Sigmoid colon (tissue), 7 donors: Measurements from ENCODE around the gene MLKL. TPM values are rescaled to one million over a fixed set of nuclear protein-coding genes. Genes with fewer than 3 reads are reported as not detected.

Source experiments
- DNase-seq: peaks from one replicate; pipeline ENCODE4 v3.0.0-alpha.2; 2019
- H3K27ac ChIP-seq, 4 donors: fragments of 200-600 bp; sonication (generic); one replicate each; pipeline ENCODE4 v1.5.1; 2016 to 2019; ENCODE audit warnings: mild to moderate bottlenecking in 1 of 4
- H3K27me3 ChIP-seq, 3 donors: fragments of 200-600 bp; sonication (generic); one replicate each; pipeline ENCODE4 v1.5.1; 2019; ENCODE audit warnings: mild to moderate bottlenecking in 1 of 3
- H3K36me3 ChIP-seq, 4 donors: fragments of 200-600 bp; sonication (generic); one replicate each; pipeline ENCODE4 v1.5.1; 2016 to 2019
- H3K4me1 ChIP-seq, 4 donors: fragments of 200-600 bp; sonication (generic); one replicate each; pipeline ENCODE4 v1.5.1; 2017 to 2019
- H3K4me3 ChIP-seq, 4 donors: fragments of 200-600 bp; sonication (generic); one replicate each; pipeline ENCODE4 v1.5.1; 2017 to 2019; ENCODE audit warnings: mild to moderate bottlenecking in 2 of 4, moderate library complexity in 1 of 4
- H3K9me3 ChIP-seq, 4 donors: fragments of 200-600 bp in 3 of 4; sonication (generic) in 3 of 4; one replicate each; pipeline versions ENCODE4 v1.5.1 to v1.6.1; 2013 to 2019
- EP300 ChIP-seq, 4 donors: sonication (generic); formaldehyde crosslinking; IDR thresholded peaks; one replicate each; pipeline ENCODE4 v1.6.1; 2017; ENCODE audit warnings: antibody characterized with exemption in 4 of 4
- POLR2A ChIP-seq, 2 donors: fragments of 450-650 bp; IDR thresholded peaks; one replicate each; pipeline ENCODE4 v1.6.1; 2016; ENCODE audit warnings: antibody characterized with exemption in 2 of 2, mild to moderate bottlenecking in 2 of 2, moderate library complexity in 2 of 2
- POLR2AphosphoS5 ChIP-seq, 4 donors: sonication (generic); formaldehyde crosslinking; IDR thresholded peaks; one replicate each; pipeline ENCODE4 v1.6.1; 2017; ENCODE audit warnings: antibody characterized with exemption in 4 of 4
- WGBS, 2 donors: extraction: QIAGEN DNeasy Blood & Tissue Kit; methylation state at CpG; one replicate each; pipeline ENCODE4 v1.1.7; 2013; 5-methylcytosine and 5-hydroxymethylcytosine counted together
- intact Hi-C: fragments of 100-400 bp; cut with DNase I; formaldehyde crosslinking; loops from one replicate; pipeline ENCODE4 v1.15.1; 2023
- polyA plus RNA-seq, 3 donors: library from polyadenylated mRNA; stranded (reverse); fragments of 200-250 nt; gene quantifications; one replicate each; pipeline ENCODE4 v1.2.3, GENCODE V29; 2013
- total RNA-seq, 4 donors: library from RNA; depleted of rRNA; stranded (reverse); fragments of >200 nt; gene quantifications; one replicate each; pipeline ENCODE4 v1.1.0, GENCODE V29; 2016
- TF ChIP-seq, protein P1 (sequence below), 4 experiments: fragments of 450-650 bp in 3 of 4; fragments of 200-600 bp in 1 of 4; IDR thresholded peaks; one replicate each; pipeline ENCODE4 v1.5.1; 2016 to 2019; ENCODE audit warnings: antibody characterized with exemption in 4 of 4, mild to moderate bottlenecking in 3 of 4, moderate library complexity in 2 of 4
- donor health status: healthy with polysubstance abuse.
- donor health status: Bipolar disorder and iron deficiency.
- donor health status: healthy.

Gene MLKL
- total and polyA plus RNA-seq, 7 donors: 5.0 to 26.5 (median 8.4) TPM

DNA sequence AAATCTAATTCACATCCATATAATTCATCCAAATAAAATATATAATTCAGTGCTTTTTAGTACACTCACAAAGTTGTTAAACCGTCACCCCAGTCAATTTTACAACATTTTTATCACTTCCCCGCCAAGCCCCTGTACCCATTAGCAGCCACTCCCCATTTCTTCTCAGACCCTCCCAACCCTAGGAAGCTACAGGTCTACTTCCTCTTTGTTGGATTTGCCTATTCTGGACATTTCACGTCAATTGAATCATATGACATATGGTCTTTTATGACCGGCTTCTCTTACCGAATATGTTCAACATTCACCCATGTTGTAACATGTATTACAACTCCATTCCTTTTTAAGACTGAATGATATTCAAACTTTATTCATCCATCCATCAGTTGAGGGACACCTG lies 19.9 kb upstream of the MLKL start:
- H3K9me3 ChIP-seq: no peaks in the 10 kb centered on the region
- TF ChIP-seq, protein P1, sequence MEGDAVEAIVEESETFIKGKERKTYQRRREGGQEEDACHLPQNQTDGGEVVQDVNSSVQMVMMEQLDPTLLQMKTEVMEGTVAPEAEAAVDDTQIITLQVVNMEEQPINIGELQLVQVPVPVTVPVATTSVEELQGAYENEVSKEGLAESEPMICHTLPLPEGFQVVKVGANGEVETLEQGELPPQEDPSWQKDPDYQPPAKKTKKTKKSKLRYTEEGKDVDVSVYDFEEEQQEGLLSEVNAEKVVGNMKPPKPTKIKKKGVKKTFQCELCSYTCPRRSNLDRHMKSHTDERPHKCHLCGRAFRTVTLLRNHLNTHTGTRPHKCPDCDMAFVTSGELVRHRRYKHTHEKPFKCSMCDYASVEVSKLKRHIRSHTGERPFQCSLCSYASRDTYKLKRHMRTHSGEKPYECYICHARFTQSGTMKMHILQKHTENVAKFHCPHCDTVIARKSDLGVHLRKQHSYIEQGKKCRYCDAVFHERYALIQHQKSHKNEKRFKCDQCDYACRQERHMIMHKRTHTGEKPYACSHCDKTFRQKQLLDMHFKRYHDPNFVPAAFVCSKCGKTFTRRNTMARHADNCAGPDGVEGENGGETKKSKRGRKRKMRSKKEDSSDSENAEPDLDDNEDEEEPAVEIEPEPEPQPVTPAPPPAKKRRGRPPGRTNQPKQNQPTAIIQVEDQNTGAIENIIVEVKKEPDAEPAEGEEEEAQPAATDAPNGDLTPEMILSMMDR (IDR thresholded peaks at IDR 0.05): no peak
- TF ChIP-seq POLR2A (IDR thresholded peaks at IDR 0.05): no peak
- TF ChIP-seq POLR2AphosphoS5 (IDR thresholded peaks at IDR 0.05): no peak
- no peak for TF ChIP-seq EP300 (IDR thresholded peaks at IDR 0.05)
- 19 to 62% methylated on average over 5 of the region's 5 CpGs for WGBS, 2 donors

DNA sequence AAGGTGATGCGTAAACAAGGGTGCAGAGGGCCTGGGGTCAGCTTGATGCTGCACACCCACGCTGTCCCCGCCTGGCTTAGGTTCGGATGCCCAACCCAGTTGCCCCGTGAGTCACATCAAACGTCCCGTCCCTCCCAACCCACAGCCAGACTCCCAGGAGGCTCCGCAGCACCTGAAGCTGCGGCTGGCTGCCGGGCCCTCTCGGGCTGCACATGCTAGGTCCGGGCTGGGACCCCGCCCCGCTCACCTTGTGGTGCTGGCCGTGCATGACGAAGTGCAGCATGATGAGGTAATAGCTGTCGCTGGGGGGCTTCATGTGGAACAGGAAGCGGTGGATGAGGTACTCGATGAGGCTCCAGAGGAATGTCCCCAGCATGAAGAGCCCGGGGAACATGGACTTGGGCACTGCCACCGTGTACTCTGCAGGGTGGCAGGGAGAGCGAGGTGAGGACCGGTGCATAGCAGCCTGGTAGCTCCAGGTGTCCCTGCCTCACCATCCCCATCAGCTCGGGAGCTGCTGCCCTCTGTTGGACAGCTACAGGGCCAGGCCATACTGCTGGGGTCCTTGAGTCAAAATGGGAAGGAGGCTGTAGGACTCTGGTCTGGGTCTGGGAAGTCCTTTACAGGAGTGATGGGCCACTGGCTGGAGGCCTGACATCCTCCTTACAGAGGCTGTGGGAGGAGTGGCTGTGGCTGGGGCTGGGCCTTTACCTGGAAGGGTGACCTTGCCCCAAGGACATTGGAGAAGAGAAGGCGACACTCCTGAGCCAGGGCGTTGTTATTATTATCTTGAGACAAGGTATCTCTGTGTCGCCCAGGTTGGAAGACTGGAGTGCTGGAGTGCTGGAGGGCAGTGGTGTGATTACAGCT lies 18.3 kb upstream of the MLKL start:
- Histone ChIP-seq H3K27ac (no peak overlapping the region), H3K9me3 (no peaks in the 10 kb centered on the region), H3K4me3 (no peak overlapping the region), H3K4me1 (no peaks in the 10 kb centered on the region), H3K27me3 (no peaks in the 10 kb centered on the region), H3K36me3 (no peaks in the 10 kb centered on the region)
- intact Hi-C loops: no loop called here
- no peak for TF ChIP-seq EP300 (IDR thresholded peaks at IDR 0.05)
- TF ChIP-seq POLR2AphosphoS5 (IDR thresholded peaks at IDR 0.05): no peak
- TF ChIP-seq POLR2A (IDR thresholded peaks at IDR 0.05): no peak
- DNase-seq: no peak
- 94% methylated on average over 27 of the region's 27 CpGs for WGBS, 2 donors

More for the DNA sequence above, 19.9 kb upstream of the MLKL start:
- Histone ChIP-seq H3K4me1 (peaks cover 0 to 12% (median 4%) of the 10 kb centered on the region in 4 donors), H3K27me3 (no peaks in the 10 kb centered on the region), H3K4me3 (no peak overlapping the region), H3K36me3 (no peaks in the 10 kb centered on the region), H3K27ac (no peak overlapping the region)
- intact Hi-C loops: no loop called here
- DNase-seq: no peak

DNA sequence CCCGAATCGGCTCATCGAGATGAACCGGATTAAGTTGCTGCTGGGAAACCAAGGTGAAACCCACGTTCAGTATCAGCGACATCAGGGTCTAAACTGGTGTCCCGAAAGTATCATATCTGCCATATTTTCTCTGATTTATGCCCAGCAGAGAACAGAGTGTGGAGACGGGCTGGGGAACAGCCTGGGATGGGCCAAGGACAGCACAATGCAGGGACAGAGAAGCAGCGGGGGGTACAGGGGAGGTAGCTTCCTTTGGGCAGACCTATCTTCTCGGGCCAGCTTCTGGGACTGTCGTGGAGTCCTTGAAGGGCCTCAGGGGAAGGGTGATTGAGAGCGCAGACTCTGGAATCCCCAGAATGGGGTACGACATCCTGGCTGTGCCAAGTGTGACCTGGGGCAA lies 17.5 kb upstream of the MLKL start:
- H3K27me3 ChIP-seq: no peaks in the 10 kb centered on the region
- H3K4me3 ChIP-seq: no peak overlapping the region
- no peaks in the 10 kb centered on the region for H3K36me3 ChIP-seq
- H3K27ac ChIP-seq: no peak overlapping the region
- H3K9me3 ChIP-seq: no peaks in the 10 kb centered on the region
- TF ChIP-seq POLR2A (IDR thresholded peaks at IDR 0.05) (no peak), EP300 (IDR thresholded peaks at IDR 0.05) (no peak), POLR2AphosphoS5 (IDR thresholded peaks at IDR 0.05) (no peak)
- TF ChIP-seq, protein P1 (IDR thresholded peaks at IDR 0.05): no peak
- WGBS, 2 donors: 93 to 95% methylated on average over 13 of the region's 13 CpGs
- H3K4me1 ChIP-seq: no peaks in the 10 kb centered on the region
- DNase-seq: no peak
- intact Hi-C loops: no loop called here

DNA sequence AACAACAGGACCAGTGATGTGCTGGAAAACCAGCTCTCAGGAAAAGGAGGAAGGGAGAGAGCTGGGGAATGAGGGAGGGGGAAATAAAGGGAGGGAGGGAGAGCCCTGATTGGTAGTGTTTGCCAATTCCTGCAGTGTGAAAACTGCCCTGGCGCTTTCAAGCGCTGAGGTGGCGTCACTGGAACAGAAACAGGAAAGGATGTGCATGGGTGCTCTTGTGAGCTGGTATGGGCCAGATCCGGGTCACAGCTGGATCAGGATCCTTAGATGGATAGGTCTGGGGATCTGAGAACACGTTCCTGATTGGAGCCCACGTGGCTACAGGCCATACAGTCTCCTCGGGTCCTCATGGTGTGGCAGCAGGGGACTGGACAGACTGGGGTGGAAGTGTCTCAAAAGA lies 16.7 kb upstream of the MLKL start:
- TF ChIP-seq, protein P1 (IDR thresholded peaks at IDR 0.05): no peak
- TF ChIP-seq POLR2A (IDR thresholded peaks at IDR 0.05) (no peak), EP300 (IDR thresholded peaks at IDR 0.05) (no peak), POLR2AphosphoS5 (IDR thresholded peaks at IDR 0.05) (no peak)
- intact Hi-C loops: no loop called here
- Histone ChIP-seq H3K36me3 (no peaks in the 10 kb centered on the region), H3K27me3 (no peaks in the 10 kb centered on the region), H3K27ac (no peak overlapping the region), H3K4me1 (no peaks in the 10 kb centered on the region), H3K4me3 (no peak overlapping the region), H3K9me3 (no peaks in the 10 kb centered on the region)
- WGBS, 2 donors: 88 to 91% methylated on average over 7 of the region's 7 CpGs
- DNase-seq: no peak

DNA sequence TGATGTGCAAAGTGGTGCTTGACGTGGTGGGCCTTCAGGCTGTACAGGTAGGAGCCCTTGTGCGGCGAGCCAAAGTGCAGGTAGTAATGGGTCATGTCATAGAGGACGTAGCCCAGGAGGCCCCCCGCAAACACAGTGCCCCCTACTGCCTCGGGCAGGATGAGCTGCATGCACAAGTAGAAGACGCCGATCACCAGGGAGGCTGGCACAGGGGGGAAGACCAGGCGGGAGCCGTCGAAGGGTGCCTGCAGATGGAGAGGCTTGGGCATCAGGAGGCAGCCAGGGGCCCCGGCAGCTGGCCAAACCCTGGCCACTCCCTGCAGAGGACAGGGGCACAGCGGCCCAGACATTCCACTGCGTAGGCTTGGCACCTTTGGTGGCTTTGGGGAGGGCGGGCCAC lies 15.7 kb upstream of the MLKL start:
- intact Hi-C loops: no loop called here

More for the DNA sequence above, 15.7 kb upstream of the MLKL start:
- H3K36me3 ChIP-seq: no peaks in the 10 kb centered on the region
- H3K4me3 ChIP-seq: no peak overlapping the region
- no peak overlapping the region for H3K27ac ChIP-seq
- no peaks in the 10 kb centered on the region for H3K9me3 ChIP-seq
- WGBS, 2 donors: 88 to 90% methylated on average over 15 of the region's 15 CpGs
- TF ChIP-seq POLR2A (IDR thresholded peaks at IDR 0.05): no peak
- TF ChIP-seq, protein P1 (IDR thresholded peaks at IDR 0.05): no peak
- TF ChIP-seq EP300 (IDR thresholded peaks at IDR 0.05): no peak
- TF ChIP-seq POLR2AphosphoS5 (IDR thresholded peaks at IDR 0.05): no peak
- H3K27me3 ChIP-seq: no peaks in the 10 kb centered on the region
- no peaks in the 10 kb centered on the region for H3K4me1 ChIP-seq
- DNase-seq: no peak
